GM18502 (cell line): ENCODE data around the gene PRR29.

Experiments used
- ATAC-seq: cut with Tn5 transposase; IDR thresholded peaks from one replicate; pipeline ENCODE4 v1.9.1; 2021; ENCODE audit warnings: mild to moderate bottlenecking; ENCODE audit not compliant: unreplicated experiment, poor library complexity

The PRR29 gene

DNA sequence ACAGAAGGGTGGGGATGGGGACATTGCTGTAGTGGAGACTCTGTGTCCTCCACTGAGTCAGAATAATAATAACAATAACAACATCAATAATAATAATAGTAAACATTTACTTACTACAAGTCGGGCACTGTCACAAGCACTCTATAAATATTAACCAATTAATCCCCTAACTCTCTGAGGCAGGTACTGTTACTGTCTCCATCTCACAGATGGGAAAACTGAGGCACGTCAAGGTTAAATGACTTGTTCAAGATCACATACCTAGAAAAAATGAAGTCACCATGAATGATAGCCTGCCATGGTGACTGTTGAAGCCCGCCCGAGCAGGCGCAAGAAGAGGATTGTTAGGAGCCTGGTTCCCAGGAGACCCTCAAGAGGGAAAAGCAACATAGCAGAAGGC lies 10.2 kb downstream of the PRR29 start:
- ATAC-seq: no peak

DNA sequence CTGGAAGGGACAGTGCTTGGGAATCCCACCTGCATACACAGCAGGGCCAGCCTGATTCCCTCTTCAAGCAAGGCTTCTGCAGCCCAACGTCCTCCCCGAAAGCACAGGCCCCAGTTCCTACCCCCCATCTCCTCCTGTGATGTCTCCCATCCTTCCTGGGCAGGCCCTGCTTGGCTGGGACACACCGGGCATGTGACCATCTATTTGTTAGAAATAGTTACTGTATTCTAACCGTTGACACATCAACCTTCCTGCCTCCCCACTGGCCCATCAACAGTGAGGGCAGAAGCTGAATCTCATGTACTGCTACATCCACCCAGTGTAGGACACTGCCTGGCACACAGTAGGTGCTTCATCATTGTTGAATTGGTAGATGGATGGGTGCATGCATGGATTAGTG lies 10.7 kb downstream of the PRR29 start:
- no peak for ATAC-seq

DNA sequence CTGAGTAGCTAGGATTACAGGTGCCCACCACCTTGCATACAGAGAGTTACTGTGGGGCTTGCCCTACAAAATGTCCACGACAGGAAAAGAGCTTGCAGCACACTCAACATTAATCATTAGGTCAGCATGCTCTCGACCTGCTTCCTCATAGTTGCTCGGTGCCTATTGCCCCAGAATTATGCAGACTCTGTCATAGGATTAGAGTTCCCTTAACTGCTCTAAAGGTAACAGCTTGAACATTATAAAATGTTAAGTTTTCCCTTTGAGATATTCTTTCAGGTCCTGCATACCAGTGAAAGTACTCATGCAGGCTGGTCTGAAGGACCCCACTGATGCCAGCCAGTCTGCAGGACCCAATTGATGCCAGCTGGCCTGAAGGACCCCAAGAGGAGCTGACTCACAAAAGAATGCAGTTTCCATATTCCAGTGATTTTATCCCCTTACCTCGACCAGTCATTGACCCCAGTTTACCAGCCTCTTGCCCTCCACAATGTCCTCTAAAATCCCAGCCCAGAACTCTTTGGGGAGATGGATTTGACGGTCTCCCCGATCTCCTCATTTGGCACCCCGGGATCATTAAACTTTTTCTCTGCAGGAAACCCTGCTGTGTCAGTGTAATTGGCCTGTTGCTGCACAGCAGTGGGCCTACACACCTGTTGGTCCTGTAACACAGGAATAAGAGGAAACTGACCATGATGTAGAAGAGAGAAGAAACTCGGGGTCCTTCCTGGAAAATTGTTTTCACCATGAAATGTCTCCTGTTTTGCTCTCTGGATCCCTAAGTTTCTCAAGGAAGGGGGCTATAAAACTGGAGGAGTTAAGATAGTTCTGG lies 11.6 kb downstream of the PRR29 start:
- no peak for ATAC-seq

DNA sequence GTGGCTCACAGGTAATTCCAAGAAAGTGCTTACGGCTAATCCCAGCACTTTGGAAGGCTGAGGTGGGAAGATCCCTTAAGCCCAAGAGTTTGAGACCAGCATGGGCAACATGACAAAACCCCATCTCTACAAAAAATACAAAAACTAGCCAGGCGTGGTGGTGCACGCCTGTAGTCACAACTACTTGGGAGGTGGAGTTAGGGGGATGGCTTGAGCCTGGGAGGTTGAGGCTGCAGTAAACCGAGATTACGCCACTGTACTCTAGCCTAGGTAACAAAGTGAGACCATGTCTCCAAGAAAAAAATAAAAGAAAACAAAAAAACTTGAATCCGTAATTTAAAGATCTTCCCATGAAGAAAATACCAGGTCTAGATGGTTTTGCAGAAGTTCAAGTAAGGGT lies 17.3 kb downstream of the PRR29 start:
- no peak for ATAC-seq

DNA sequence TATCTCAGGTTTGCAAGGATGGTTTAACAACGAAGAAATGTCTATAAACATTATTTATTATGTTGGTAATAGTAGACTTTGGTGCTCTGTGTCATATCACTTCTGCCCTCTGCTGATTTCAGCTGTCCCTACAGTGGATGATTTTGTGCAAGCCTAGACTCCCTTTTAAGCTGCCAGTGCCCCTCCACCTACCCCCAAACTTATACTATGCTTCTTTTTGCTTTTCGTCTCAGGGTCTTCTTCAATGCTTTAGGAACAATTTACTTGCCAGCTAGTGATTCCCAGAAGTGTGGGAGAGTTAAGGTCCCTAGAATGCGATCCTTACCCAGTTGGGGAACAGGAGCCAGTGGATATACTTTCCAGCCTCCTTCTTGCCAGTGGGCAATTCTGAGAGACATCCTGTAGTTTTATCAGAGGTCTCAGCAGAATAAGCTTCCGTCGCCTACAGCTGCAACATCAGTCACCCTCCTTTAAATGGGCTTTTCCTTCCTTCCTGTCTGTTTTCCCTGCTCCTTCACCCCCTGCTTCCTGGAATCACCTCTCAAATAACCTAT lies 18.2 kb downstream of the PRR29 start:
- no peak for ATAC-seq

DNA sequence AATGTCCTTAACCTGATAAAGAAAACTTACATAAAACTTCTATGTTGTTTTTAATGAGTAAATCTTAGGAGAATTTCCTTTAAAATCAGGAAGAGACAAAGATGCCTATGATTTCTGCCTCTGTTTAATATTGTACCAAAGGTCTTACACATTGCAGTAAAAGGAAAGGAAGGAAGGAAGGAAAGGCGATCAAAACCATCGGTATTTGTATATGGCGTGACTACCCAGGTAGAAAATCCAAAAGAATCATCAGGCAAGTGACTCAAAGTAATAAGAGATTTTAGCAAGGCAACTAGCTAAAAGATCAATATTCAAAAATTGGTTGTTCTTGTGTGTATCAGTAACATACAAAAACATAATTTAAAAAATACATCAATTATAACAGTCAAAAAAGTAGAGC lies 18.8 kb downstream of the PRR29 start:
- no peak for ATAC-seq

DNA sequence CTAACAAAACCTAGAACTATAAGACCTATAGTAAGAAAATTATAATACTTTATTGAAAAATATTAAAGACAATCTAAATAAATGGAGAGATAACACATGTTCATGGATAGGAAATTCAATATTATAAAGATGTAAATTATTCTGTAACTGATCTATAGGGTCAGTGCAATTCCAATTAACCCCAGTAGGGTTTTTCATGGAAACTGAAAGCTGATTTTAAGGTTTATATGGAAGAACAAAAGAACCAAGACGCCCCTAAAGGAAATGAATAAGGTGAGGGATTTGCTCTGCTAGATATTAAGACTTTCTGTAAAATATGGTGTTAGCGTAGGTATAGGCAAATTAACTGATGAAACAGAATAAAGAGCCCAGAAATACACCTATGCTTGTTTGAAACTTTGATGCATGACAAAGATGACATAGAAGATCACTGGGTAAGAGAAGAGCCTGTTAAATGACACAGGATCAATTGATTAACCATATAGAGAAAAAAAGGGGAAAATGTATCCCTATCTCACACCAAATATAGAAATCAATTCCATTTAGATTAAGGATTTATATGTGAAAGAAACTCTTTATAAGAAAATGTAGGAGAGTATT lies 19.3 kb downstream of the PRR29 start:
- ATAC-seq: no peak

DNA sequence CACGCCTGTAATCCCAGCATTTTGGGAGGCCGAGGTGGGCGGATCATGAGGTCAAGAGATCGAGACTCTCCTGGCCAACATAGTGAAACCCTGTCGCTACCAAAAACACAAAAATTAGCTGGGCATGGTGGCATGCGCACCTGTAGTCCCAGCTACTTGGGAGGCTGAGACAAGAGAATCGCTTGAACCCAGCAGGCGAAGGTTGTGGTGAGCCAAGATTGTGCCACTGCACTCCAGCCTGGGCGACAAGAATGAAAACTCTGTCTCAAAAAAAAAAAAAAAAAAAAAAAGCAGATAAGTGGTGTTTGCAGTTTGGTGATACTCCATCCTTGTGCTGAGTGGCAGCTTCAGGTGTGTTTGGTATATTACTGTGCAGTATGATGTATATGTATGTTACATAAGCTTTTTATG lies 21.4 kb downstream of the PRR29 start:
- peak; percentile 19 for ATAC-seq

DNA sequence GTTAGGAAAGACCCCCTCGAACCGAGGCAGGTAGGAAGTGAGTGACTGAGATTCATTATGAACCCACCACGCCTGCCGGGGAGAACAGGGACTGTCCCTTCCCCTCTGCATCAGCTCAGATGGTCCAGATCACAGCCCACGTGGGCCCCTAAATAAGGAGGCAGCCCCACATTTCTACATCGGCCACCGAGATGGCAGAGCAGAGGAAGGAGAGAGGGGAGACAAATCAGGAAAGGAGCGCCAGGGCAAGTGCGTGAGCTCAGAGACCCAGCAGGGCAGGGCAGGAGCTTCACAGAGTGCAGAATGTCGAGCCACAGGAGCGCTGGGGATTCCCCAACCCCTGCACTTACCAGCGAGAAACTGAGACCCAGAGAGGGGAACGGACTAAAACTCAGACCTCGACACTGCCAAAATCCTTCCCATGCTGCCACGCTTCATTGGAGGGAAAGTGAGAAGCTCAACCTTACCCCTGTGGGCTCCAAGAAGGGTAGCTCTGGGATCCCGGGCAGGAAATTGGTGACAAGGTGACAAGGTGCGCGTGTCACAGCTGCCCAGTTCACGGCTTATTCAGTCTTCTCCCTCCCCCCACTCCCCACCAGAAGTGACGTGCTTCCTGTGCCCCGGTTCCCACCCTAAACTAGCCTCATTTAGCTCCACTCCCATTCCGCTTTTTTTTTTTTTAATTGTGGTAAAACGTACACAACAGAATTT lies 22.1 kb downstream of the PRR29 start, which contains the start of gene ICAM2:
ICAM2 (minus strand) TSS at position 578 of the 711 bp plus-strand sequence. CDS start 13,942 bp downstream, outside the sequence.
- peak; percentile 76 for ATAC-seq

DNA sequence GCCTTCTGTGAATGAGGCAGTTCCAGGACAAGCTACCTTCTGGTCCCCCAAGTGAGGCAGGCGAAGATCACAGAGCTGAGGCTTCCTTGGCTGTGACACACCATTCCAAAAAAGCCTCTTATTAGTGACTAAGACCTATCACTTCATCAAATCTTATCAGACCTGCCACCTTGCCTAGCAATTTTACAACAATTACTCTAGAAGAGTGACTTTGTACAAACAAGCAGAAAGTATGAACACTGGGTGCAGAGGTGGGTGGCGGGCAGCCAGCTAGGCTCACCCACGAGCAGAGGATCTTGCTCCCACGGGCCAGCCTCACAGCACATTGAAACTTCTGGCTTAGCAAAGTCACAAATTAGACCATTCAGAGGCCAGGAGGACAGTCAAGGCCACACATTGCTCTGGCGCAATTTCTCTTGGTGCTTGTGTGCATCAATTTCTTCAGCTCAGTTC lies 24.5 kb downstream of the PRR29 start:
- no peak for ATAC-seq

DNA sequence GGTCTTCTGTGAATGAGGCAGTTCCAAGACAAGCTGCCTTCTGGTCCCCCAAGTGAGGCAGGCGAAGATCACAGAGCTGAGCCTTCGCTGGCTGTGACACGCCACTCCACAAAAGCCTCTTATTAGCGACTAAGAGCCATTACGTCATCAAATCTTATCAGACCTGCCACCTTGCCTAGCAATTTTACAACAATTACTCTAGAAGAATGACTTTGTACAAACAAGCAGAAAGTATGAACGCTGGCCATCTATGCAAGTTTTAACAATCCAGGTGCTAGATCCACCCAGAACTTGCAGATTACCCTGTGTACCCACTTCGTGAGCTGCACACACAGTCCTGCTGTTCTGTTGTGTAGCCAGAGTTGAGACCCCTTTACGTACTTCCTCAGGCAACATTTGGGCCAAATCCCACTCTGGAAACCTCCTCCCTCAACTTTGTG lies 26.1 kb downstream of the PRR29 start:
- no peak for ATAC-seq

DNA sequence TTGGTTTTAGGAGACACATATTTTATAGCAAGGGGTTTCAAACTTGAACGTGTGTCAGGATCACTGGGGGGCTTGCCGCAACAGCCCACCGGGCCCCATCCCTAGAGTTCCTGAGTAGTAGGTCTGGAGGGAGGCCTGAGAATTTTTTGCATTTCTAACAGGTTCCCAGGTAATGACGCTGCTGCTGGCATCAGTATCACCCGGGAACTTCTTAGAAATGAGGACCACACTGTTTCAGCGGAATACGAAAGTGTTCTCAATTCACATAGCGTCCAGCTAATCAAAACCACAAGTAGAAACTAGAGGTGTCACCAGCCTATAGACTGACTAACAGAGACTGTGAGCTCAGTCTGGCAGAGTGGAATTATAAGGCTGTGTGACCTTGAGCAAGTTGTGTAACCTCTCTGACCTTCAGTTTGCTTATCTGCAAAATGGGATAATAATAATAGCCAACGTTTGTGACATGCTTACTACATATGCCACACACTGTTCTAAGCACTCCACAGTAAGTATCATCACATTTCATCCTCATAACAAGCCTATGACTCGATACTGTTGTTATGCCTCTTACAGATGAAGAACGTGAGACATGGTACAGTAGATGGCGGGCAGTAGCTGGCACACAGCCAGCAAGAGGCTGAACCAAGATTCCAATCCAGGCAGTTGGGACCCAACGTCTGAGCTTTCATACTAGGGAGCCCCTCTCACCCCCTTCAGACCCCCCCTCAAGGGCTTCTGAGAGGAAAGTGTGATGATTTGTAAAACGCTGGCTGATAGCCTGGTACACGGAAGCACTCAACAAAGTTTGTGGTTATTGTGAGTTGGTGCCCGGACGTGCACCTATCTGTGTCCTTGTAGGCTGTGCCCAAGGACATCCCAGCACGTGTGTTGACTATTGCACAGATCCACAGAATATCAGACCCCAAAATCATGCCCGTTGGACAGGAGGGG lies 26.9 kb downstream of the PRR29 start:
- ATAC-seq: peak; percentile 1

DNA sequence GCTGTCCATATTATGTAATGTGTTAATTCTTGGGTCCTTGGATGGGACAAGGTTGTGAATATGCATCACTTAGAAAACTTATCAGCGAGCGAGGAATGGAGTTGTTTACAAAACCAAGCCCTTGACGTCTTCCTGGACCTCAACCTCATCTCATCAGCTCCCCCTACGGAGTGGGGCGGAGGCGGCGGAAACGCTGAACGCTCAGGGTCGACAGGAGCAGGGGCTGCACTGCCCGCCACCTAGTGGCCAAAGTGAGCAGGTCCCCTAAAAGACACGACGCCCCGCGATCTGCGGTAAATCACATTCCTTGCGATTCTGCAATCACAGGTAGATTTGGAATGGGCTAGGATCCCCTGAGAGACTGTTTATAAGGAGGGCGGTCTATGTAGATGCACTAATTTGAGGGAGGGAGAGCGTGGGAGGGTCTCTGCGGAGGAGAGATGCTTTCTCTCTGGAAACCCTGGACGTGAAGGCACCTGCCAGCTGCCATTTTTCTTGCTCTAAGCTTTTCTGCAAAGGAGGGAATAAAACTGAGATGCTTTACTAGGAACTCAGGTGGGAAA lies 27.7 kb downstream of the PRR29 start:
- ATAC-seq: peak; percentile 66

DNA sequence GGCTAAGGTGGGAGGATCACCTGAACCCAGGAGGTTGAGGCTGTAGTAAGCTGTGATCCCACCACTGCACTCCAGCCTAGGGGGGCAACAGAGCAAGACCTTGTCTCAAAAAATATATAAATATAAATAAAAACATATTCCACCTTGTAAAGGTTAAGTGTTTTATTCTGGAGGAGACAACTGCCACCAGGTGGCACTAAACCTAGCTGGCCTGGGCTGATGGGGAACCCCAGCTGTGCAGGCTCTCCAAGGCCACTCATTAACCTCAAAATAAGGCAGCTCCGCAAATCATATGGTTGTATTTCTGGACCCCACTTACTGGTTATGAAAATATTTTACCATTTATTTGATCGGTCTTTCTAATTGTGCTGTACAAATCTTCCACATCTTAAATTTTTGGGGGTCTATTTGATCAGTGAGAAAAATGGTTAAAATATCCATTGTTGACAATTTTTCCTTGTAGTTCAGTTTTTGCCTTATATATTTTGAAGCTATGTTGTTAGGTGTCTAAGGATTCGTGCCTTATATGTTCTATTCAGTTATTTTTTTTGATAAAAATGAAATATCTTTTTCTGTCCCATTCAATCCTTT lies 30.8 kb downstream of the PRR29 start:
- ATAC-seq: peak; percentile 48

DNA sequence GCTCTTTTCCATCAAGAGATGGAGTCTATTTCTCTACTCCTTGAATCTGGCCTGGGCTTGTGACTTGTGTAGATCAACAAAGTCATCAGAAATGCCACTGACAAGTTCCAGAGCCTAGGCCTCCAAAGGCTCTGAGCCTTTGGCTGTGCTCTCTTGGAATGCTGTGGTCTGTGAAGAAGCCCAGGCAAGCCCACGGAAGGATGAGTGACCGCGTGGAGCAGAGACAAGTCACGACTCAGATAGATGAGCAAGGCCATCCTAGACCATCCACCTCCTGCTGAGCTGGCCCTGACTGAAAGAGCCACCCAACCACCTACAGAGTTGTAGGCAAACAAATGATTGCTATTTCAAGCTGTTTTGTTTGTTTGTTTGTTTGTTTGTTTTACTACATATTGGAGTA lies 33.9 kb downstream of the PRR29 start:
- no peak for ATAC-seq

DNA sequence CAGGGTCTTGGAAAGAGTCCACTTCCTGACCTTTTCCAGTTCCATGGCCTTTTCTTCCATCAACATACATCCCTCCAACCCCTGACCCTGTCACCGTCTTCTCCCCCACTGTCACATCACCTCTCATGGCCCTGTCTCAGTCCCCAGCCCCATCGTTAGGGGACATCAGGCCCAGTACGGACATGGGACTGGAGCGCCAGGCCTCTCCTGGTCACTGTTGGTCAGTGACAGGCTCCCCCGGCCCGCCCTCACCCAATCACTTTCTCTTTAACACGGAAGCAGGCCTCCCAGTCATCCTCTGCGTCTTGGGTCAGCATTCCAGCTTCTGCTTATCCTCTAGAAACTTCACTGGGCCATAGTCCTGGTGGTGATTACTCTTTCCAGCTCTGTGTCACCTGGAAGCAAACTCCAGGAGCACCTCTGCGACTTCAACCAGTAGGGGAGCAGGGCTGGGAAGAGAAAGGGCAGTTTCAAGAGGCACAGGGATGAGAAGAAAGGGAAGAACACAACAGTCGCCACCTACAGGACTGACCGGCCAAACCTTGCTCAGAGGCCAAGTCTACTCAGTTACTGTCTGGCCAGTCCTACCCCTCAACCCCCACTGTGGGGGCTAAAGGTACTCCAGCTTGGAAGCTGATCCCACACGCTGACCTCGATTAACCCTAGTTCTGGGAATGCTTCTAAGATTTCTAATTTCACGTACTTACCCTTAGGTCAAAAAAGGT lies 38.2 kb downstream of the PRR29 start:
- ATAC-seq: no peak

DNA sequence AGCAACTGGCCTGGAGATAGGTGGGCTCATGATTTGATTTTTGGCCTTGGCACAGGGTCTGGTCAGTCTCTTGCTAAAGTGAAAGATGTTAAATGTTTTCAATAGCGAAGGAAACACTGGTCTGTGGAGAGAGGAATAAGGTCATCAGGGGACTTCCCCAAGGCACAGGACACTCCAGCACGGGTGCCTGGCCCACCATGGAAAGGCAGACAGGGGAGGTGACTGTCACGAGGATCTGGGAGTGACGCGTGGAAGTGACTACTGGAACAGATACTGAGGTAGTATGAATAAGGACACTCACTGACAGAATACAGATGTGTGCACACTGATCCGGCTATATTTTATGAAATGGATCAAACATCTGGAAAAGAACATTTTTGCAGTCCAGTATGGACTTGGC lies 39.0 kb downstream of the PRR29 start:
- ATAC-seq: no peak

DNA sequence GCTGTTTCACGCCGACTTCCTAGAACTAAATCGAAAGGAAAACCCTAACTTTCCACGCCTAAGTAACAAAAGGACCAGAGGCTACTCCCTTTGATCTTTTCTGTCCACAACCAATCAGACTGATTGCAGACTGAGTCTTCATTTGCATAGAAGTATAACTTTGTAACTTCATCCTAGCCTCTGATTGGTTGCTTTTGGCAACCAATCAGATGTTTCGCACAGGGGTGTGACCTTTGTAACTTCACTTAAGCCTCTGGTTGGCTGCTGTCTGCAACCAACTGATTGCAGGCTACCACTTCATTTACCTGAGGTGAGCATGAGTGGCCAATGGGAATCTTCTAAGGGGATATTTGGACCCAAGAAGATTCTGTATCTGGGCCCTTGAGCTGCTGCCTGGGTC lies 39.7 kb downstream of the PRR29 start:
- ATAC-seq: no peak
